Fibroblast of the aortic adventitia (primary cell): ENCODE data around the gene DNAH7. TPM values are rescaled to one million over a fixed set of nuclear protein-coding genes. Genes with fewer than 3 reads are reported as not detected.
A peak's percentile ranks its signal among the peaks of the same experiment; 100 is the strongest.

Experiments used
- DNase-seq: peaks from one replicate; pipeline ENCODE4 v3.0.0-alpha.2; 2010; ENCODE audit warnings: low read depth
- H3K4me3 ChIP-seq: 2 replicates; pipeline ENCODE4 v1.5.1; 2011; ENCODE audit warnings: low read depth, mild to moderate bottlenecking, control low read depth, low read length, moderate library complexity
- total RNA-seq: library from RNA; depleted of rRNA; stranded (reverse); fragments of >200 nt; gene quantifications from 2 replicates; pipeline ENCODE4 v1.2.3, GENCODE V29; 2012; ENCODE audit warnings: low replicate concordance
- TF ChIP-seq, protein P1 (sequence below): IDR thresholded peaks from 2 replicates; pipeline ENCODE4 v1.5.1; 2011; ENCODE audit warnings: mild to moderate bottlenecking, low read length, control low read depth, inconsistent platforms; ENCODE audit not compliant: insufficient read depth

The DNAH7 gene
- total RNA-seq, 1 donor = 2.6 TPM

DNA sequence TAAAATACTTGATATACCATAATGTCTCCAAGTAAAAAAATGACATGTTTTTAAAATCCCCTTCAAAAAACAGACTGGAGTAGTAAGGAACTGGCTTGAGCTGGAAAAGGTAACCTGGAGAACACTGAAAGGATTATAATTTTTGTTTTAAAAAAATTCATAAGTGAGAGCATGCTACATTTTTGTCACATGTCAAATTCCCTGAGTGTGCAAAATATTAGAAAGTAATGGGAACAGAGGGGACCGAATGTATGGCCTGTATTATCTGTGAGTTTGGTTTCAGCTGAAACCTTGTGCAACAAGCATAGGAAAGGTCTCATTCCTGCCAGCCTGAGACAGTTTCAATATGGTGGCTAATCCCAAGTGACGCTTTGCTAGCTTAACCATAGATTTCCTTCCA lies 209.1 kb downstream of the DNAH7 start:
- no peak overlapping the region for H3K4me3 ChIP-seq
- TF ChIP-seq, protein P1, sequence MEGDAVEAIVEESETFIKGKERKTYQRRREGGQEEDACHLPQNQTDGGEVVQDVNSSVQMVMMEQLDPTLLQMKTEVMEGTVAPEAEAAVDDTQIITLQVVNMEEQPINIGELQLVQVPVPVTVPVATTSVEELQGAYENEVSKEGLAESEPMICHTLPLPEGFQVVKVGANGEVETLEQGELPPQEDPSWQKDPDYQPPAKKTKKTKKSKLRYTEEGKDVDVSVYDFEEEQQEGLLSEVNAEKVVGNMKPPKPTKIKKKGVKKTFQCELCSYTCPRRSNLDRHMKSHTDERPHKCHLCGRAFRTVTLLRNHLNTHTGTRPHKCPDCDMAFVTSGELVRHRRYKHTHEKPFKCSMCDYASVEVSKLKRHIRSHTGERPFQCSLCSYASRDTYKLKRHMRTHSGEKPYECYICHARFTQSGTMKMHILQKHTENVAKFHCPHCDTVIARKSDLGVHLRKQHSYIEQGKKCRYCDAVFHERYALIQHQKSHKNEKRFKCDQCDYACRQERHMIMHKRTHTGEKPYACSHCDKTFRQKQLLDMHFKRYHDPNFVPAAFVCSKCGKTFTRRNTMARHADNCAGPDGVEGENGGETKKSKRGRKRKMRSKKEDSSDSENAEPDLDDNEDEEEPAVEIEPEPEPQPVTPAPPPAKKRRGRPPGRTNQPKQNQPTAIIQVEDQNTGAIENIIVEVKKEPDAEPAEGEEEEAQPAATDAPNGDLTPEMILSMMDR = no peak
- no peak for DNase-seq

DNA sequence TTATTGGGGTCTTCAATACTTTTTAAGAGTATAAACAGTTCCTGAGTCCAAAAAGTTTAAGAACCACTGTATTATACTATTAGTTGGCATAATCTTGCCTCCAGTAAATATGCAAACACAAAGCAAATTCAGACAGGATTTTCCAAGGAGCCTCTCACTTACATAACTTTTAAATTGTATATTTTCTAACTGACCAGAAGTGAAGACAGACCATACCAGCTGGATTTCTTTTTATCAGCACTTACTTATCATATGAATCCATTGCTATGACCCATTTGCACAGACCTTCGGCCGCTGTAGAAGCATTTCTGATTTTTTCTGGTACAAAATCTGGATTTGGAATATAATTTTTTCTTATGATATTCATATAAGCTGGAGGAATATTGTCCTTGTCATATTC lies 211.5 kb downstream of the DNAH7 start:
- no peak overlapping the region for H3K4me3 ChIP-seq
- no peak for DNase-seq
- TF ChIP-seq, protein P1 = no peak

DNA sequence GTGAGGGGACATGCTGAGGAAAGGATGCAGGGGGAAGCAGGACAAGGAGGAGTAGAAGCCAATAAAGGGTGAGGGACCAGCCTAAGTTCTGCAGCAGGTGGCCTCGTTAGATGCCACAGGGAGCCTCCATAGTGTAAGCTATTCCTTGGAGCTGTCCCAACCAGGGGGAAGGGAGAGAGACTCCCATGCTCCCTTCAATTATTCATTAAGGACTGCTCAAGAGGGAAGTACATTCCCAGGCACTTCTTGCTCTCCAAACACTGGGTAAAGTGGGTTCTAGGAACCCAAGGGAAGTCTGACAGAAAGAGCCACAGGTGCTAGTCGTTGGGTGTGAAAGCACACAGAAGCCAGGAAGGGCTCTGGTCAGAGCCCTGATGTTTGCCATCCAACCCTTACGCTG lies 217.9 kb downstream of the DNAH7 start:
- DNase-seq = no peak
- TF ChIP-seq, protein P1 = no peak

DNA sequence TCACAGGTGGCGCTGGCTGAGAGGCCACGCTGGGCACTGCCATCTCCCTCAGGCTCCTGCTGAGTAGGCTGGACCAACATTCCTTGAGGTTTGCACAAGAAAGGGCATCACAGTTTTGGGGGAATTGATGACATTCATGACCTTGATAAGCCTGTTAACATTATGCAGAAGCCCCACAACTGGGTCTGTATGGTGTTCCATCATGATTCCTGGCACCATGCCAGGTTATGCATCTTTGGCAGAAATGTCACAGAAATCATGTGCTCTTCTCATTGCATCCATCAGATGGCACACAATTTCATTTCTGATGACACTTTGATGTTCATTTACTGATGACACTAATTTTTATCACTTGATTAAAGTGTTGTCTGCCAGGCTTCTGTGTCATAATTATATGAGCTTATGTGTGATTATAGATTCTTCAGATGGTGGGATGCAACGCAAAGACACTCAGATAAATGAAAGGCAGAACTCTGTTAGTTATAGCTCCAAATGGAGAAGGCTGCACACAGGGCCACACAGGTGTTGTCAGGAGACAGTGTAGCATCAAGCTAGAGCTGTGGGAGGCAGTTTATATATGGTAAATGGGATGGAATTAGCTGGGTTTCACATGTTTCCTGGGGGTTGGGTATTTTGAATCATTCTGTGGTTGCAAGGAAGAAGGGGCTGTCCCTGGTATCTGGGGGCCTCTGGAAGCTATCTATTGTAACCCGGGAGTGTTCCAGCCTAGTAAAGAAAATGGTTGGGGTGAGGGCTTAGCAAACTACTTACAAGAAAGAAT lies 220.3 kb downstream of the DNAH7 start:
- TF ChIP-seq, protein P1 = no peak
- H3K4me3 ChIP-seq = no peak overlapping the region
- no peak for DNase-seq

More for the DNA sequence above, 217.9 kb downstream of the DNAH7 start:
- H3K4me3 ChIP-seq = no peak overlapping the region

DNA sequence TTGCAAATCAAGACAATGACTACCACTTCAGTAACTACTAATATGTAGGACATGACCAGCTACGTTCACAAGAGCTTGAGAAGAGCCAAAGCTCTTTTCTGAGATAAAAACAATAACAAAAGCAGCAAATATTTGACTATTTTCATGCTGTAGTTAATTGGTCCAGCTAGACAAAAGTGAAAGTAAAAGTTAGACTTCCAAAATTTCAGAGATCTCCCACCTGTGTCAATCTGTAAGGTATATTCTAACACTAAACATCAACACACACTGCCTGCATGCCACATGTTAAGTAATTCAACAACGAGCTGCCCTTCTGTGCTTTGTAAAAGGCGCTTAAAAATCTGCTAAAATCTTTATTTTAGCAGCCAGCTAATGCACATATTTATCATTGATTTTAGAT lies 225.7 kb downstream of the DNAH7 start:
- DNase-seq = no peak
- no peak overlapping the region for H3K4me3 ChIP-seq
- TF ChIP-seq, protein P1 = no peak

DNA sequence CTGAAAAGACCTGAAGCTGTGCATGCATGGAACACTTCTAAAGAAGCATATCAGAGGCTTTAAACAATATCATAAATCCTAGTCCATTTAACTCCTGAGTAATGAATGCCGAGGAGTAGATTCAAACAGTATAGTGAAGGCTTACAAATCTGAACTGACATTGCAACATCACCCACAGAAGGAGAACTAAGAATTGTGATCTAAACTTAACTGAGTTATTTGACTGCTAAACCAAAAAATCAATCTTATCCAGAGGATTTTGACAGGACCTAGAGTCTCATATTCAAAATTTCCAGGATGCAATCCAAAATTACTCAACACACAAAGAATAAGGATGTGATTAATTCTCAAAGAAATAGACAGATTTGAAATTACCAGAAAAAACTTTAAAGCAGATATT lies 230.6 kb downstream of the DNAH7 start:
- no peak overlapping the region for H3K4me3 ChIP-seq
- TF ChIP-seq, protein P1 = no peak
- peak; percentile 86 for DNase-seq

DNA sequence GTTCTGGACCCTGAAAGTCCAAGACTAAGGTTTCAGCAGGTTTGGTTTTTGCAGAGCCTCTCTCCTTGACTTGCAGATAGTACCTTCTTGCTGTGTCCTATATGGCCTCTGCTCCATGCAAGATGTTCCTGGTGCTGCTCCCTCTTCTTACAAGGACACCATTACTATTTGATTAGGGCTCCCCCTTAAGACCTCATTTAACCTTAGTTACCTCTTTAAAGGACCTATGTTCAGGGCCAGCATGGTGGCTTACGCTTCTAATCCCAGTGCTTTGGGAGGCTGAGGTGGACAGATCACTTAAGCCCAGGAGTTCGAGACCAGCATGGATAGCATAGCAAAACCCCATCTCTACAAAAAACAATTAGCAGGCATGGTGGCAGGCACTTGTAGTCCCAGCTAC lies 232.6 kb downstream of the DNAH7 start:
- no peak overlapping the region for H3K4me3 ChIP-seq
- TF ChIP-seq, protein P1 = no peak
- DNase-seq = no peak
